ENCODE measurements around the gene ANTXR2.

ANTXR2 gene

GRCh38 chr4:80113615-80114014 is 40.6 kb upstream of the ANTXR2 start:
- TF ChIP-seq TAF1 (IDR thresholded peaks at IDR 0.05; ENCODE audit: low read depth) (no peak), FOXM1 (IDR thresholded peaks at IDR 0.05; ENCODE audit: borderline replicate concordance, low read depth) (no peak), REST (IDR thresholded peaks at IDR 0.05; ENCODE audit: low read depth) (no peak), TEAD4 (IDR thresholded peaks at IDR 0.05) (no peak), TCF12 (IDR thresholded peaks at IDR 0.05; ENCODE audit: low read depth) (no peak), RAD21 (IDR thresholded peaks at IDR 0.05; ENCODE audit: low read depth) (no peak), NFIC (IDR thresholded peaks at IDR 0.05) (no peak), USF1 (IDR thresholded peaks at IDR 0.05) (no peak), EGR1 (IDR thresholded peaks at IDR 0.05) (no peak), CREB1 (IDR thresholded peaks at IDR 0.05; ENCODE audit: low read depth) (no peak)

DNA sequence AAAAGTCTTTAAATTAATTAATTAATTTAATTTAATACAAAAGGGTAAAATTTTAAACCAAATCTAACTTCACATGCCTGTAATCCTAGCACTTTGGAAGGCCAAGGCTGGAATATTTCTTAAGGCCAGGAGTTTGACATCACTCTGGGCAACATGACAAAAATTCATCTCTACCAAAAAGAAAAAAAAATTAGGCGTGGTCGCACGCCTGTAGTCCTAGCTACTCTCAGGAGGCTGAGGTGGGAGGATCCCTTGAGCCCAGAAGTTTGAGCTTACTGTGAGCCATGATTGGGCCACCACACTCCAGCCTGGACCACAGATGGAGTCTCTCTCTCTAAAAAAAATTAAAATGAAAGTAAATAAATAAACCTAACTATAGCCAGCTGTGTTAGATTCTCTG is 39.2 kb upstream of the ANTXR2 start:
- TF ChIP-seq RAD21 (IDR thresholded peaks at IDR 0.05; ENCODE audit: low read depth) (no peak), EGR1 (IDR thresholded peaks at IDR 0.05) (no peak)

DNA sequence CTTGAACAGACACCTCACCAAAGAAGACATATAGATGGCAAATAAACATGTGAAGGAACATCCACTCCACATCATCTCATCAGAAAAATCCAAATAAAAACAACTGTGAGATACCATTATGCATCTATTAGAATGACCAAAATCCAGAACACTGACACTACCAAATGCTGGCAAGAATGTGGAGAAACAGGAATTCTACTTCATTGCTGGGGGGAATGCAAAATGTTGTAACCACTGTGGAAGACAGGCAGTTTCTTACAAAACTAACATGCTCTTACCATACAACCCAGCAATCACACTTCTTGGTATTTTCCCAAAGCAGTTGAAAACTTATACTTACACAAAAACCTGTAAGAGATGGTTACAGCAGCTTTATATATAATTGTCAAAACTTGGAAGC is 38.2 kb upstream of the ANTXR2 start:
- TF ChIP-seq CEBPB (IDR thresholded peaks at IDR 0.05) (no peak), YY1 (IDR thresholded peaks at IDR 0.05; ENCODE audit: low read depth) (no peak), EGR1 (IDR thresholded peaks at IDR 0.05) (no peak), RAD21 (IDR thresholded peaks at IDR 0.05; ENCODE audit: low read depth) (no peak), NFIC (IDR thresholded peaks at IDR 0.05) (no peak), USF1 (IDR thresholded peaks at IDR 0.05) (no peak), REST (IDR thresholded peaks at IDR 0.05; ENCODE audit: low read depth) (no peak), CREB1 (IDR thresholded peaks at IDR 0.05; ENCODE audit: low read depth) (no peak), TCF12 (IDR thresholded peaks at IDR 0.05; ENCODE audit: low read depth) (no peak), TEAD4 (IDR thresholded peaks at IDR 0.05) (no peak), TAF1 (IDR thresholded peaks at IDR 0.05; ENCODE audit: low read depth) (no peak), ZBTB7A (IDR thresholded peaks at IDR 0.05; ENCODE audit: low read depth) (no peak), EP300 (IDR thresholded peaks at IDR 0.05; ENCODE audit: borderline replicate concordance) (no peak), FOXM1 (IDR thresholded peaks at IDR 0.05; ENCODE audit: borderline replicate concordance, low read depth) (no peak)
- TF ChIP-seq, protein P1, sequence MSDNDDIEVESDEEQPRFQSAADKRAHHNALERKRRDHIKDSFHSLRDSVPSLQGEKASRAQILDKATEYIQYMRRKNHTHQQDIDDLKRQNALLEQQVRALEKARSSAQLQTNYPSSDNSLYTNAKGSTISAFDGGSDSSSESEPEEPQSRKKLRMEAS (IDR thresholded peaks at IDR 0.05) = no peak

DNA sequence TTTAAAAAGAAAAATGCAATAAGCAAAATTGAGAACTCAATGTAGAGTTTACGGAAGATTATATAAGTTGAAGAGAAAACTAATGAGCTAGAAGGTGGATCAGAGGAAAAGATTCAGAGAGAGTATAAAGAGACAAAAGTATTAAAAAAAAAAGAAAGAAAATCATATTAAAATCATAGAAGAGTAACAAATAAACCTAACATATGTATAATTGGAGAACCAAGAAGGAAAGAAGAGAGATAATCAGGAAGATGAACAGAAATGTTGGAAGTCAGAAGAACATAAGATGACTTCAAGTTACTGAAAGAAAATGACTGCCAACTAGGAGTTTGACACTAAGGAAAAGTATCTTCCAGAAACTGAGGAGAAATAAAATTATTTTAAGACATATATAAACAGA is 34.3 kb upstream of the ANTXR2 start:
- TF ChIP-seq NFIC (IDR thresholded peaks at IDR 0.05) (no peak), EP300 (IDR thresholded peaks at IDR 0.05; ENCODE audit: borderline replicate concordance) (no peak), RAD21 (IDR thresholded peaks at IDR 0.05; ENCODE audit: low read depth) (no peak), EGR1 (IDR thresholded peaks at IDR 0.05) (no peak), ZBTB7A (IDR thresholded peaks at IDR 0.05; ENCODE audit: low read depth) (no peak), FOXM1 (IDR thresholded peaks at IDR 0.05; ENCODE audit: borderline replicate concordance, low read depth) (no peak), USF1 (IDR thresholded peaks at IDR 0.05) (no peak), CEBPB (IDR thresholded peaks at IDR 0.05) (no peak), TCF12 (IDR thresholded peaks at IDR 0.05; ENCODE audit: low read depth) (no peak), YY1 (IDR thresholded peaks at IDR 0.05; ENCODE audit: low read depth) (no peak), CREB1 (IDR thresholded peaks at IDR 0.05; ENCODE audit: low read depth) (no peak), REST (IDR thresholded peaks at IDR 0.05; ENCODE audit: low read depth) (no peak), TEAD4 (IDR thresholded peaks at IDR 0.05) (no peak), TAF1 (IDR thresholded peaks at IDR 0.05; ENCODE audit: low read depth) (no peak)
- TF ChIP-seq, protein P1 (IDR thresholded peaks at IDR 0.05) = no peak

All from Ishikawa (cell line).